22Rv1 (cell line): ENCODE measurements around the gene SPTBN2.

ENCODE experiments used
- H3K27ac ChIP-seq: fragments of 450-650 bp; 2 replicates; pipeline ENCODE4 v1.5.1; 2017
- ZFX ChIP-seq: fragments of 450-650 bp; IDR thresholded peaks from 2 replicates; pipeline ENCODE4 v1.6.1; 2017; ENCODE audit warnings: antibody characterized with exemption, borderline replicate concordance
- TF ChIP-seq, protein P1 (sequence below): fragments of 450-650 bp; IDR thresholded peaks from 2 replicates; pipeline ENCODE4 v1.5.1; 2017; ENCODE audit warnings: mild to moderate bottlenecking

The SPTBN2 gene

DNA sequence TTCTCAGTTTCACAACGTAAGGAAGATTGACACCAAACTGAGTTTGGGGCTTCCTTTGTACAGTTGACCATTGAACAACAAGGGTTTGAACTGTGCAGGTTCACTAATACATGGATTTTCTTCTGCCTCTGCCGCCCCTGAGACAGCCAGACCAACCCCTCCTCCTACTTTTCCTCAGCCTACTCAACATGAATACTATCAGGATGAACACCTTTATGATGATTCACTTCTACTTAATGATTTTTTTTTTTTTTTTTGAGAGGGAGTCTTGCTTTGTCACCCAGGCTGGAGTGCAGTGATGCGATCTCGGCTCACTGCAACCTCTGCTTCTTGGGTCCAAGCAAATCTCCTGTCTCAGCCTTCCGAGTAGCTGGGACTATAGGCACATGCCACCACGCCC is 75.9 kb downstream of the SPTBN2 start:
- TF ChIP-seq ZFX, result no peak
- TF ChIP-seq, protein P1, sequence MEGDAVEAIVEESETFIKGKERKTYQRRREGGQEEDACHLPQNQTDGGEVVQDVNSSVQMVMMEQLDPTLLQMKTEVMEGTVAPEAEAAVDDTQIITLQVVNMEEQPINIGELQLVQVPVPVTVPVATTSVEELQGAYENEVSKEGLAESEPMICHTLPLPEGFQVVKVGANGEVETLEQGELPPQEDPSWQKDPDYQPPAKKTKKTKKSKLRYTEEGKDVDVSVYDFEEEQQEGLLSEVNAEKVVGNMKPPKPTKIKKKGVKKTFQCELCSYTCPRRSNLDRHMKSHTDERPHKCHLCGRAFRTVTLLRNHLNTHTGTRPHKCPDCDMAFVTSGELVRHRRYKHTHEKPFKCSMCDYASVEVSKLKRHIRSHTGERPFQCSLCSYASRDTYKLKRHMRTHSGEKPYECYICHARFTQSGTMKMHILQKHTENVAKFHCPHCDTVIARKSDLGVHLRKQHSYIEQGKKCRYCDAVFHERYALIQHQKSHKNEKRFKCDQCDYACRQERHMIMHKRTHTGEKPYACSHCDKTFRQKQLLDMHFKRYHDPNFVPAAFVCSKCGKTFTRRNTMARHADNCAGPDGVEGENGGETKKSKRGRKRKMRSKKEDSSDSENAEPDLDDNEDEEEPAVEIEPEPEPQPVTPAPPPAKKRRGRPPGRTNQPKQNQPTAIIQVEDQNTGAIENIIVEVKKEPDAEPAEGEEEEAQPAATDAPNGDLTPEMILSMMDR, result no peak
- no peak overlapping the region for H3K27ac ChIP-seq

DNA sequence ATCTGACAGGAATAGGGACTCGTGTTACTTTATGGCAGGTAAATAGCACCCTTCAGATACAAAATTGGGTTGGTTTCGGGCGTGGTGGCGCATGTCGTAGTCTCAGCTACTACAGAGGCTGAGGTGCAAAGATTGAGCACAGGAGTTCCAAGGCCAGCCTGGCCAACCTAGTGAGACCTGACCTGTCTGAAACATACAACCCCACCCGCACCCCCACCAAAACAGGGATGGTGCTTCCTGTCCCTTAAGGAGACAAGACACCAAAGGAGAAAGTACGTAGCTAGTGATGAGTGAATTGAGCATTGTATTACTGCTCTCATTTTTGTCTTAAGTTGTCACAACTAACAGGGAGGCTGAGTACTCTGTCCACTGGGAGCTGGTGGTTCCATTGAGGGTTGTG is 76.4 kb downstream of the SPTBN2 start:
- no peak for TF ChIP-seq ZFX
- TF ChIP-seq, protein P1, result no peak
- no peak overlapping the region; the same call in 1 of the 2 replicates for H3K27ac ChIP-seq

DNA sequence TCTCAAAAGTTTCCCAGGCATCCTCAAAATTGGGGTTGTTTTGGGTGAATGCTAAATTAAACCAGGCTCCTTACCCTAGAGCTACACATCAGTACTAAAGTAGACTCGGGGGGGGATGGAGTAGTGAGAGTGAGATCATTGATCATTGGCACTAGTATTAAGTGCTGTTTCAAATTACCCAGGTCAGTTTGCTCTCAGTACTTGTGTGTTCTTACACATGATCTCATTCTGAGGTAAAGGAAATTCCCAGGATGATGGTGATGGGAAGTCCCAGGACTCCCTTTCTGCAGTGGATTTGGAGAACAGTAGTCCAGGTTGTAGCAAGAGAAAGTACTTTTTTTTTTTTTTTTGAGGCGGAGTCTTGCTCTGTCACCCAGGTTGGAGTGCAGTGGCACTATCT is 78.0 kb downstream of the SPTBN2 start:
- no peak overlapping the region for H3K27ac ChIP-seq
- TF ChIP-seq ZFX, result no peak
- TF ChIP-seq, protein P1, result no peak

DNA sequence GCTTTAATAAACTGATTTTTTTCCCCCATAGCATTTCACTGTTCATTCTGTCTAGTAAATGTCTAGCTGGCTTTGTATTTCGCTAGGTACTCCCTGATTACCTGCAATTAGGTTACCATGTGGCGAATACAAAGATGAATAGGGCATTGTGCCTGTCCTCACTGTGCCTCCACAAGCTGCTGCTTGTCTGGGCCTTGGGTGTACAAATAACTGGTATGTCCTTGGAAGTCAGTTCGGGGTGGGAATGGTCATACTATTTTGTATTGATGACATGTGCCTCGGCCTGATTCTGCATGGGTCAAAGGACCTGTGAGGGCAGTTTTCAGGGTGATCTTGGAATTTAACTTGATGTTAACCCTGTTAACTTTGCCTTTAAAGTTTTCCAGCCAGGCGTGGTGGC is 79.1 kb downstream of the SPTBN2 start:
- H3K27ac ChIP-seq, result no peak overlapping the region
- TF ChIP-seq, protein P1, result no peak
- TF ChIP-seq ZFX, result no peak

DNA sequence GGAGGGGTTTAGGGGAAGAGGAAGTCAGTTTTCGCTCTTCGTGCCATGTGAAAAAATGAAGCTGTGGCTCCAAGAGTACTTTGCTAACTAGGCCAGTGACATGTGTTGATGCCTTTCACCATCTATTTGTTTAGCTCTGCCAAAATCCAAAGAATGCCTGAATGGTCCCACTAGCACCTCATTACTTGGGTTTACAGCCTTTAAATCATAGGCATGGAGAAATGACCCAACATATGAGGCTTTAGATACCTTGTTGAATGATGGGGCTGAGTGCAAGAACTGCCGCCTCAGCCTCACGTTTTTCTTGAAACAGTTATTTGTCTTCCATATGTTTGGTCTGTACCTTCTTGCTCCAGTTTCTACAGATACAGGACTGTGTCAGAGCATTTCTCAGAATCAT is 82.2 kb downstream of the SPTBN2 start:
- no peak for TF ChIP-seq ZFX
- TF ChIP-seq, protein P1, result no peak
- H3K27ac ChIP-seq, result no peak overlapping the region

DNA sequence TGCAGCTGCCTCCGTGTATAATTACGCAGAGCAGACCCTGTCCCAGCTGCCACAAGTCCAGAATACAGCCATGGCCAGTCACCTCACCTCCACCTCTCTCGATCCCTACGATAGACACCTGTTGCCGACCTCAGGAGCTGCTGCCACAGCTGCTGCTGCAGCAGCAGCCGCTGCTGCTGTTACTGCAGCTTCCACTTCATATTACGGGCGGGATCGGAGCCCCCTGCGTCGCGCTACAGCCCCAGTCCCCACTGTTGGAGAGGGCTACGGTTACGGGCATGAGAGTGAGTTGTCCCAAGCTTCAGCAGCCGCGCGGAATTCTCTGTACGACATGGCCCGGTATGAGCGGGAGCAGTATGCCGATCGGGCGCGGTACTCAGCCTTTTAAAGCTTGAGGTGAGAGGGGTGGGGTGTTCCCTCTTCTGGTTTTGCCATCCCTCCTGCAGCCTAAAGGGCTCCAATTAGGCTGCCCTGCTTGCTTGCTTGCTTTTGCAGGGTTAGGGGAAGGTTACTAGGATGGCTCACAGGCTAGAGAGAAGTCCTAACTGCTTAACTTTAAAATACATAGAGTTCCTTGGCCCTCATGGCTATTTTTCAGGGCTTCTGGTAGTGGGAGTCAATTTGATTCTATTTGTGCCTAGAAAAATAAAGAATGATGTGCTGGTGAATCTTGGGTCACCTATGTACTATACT is 85.1 kb downstream of the SPTBN2 start:
- TF ChIP-seq, protein P1, result no peak
- TF ChIP-seq ZFX, result no peak
- H3K27ac ChIP-seq, result no peak overlapping the region

DNA sequence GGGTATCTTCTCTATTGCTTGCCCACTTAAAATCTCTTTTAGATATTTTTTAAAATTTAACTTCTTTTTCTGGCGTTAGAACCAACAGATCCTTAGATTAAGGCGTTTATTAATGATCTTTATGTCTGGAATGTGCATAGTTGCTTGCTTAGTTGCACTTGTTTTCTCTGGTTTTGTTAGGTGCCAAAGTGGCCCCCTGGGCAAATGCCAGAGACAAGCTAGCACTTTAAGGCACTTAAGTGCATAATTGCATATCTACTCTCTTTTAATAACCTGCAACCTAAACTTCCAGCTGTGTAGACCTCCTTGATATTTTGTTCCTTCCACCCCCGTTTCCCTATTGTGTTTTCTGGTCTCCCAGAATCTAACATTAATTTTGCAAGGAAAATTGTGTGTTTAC is 87.2 kb downstream of the SPTBN2 start:
- H3K27ac ChIP-seq, result peak overlapping the region; percentile 34; the same call in 1 of the 2 replicates
- TF ChIP-seq, protein P1, result no peak
- TF ChIP-seq ZFX, result no peak

DNA sequence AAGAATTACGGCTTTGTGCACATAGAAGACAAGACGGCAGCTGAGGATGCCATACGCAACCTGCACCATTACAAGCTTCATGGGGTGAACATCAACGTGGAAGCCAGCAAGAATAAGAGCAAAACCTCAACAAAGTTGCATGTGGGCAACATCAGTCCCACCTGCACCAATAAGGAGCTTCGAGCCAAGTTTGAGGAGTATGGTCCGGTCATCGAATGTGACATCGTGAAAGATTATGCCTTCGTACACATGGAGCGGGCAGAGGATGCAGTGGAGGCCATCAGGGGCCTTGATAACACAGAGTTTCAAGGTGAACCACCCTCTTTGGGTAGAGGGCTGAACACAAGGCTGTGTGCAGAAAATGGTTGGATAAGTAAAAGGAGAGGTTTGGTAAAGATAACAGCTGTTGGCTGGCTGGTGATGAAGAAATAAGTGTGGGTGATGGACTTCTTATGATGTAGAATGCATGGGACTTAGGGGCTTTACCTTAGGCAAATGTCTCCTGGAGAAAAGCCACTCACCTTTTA is 89.1 kb downstream of the SPTBN2 start:
- peak overlapping the region; percentile 86 for H3K27ac ChIP-seq
